Uterus (tissue), 4 donors: Measurements from ENCODE around the gene TATDN3. TPM values are rescaled to one million over a fixed set of nuclear protein-coding genes. Genes with fewer than 3 reads are reported as not detected.

ENCODE experiments used
- DNase-seq, 2 donors: peaks; one replicate each; pipeline ENCODE4 v3.0.0-alpha.2; 2019 to 2020
- H3K27ac ChIP-seq, 2 donors: fragments of 200-600 bp; sonication (generic); 1 replicate in 1 of 2; 2 replicates in 1 of 2; pipeline ENCODE4 v1.5.1; 2016 to 2018
- H3K27me3 ChIP-seq, 2 donors: fragments of 200-600 bp; sonication (generic); one replicate each; pipeline ENCODE4 v1.5.1; 2018 to 2019; ENCODE audit warnings: control low read depth in 1 of 2
- H3K36me3 ChIP-seq, 2 donors: fragments of 200-600 bp; sonication (generic); one replicate each; pipeline ENCODE4 v1.5.1; 2019; ENCODE audit warnings: control low read depth in 1 of 2
- H3K4me1 ChIP-seq, 2 donors: fragments of 200-600 bp; sonication (generic); one replicate each; pipeline ENCODE4 v1.5.1; 2018 to 2019; ENCODE audit warnings: control low read depth in 1 of 2
- H3K4me3 ChIP-seq, 2 donors: fragments of 200-600 bp; sonication (generic); 1 replicate in 1 of 2; 2 replicates in 1 of 2; pipeline ENCODE4 v1.5.1; 2018 to 2019; ENCODE audit warnings: mild to moderate bottlenecking in 1 of 2
- H3K9me3 ChIP-seq, 2 donors: fragments of 200-600 bp; sonication (generic); one replicate each; pipeline ENCODE4 v1.5.1; 2019; ENCODE audit warnings: control low read depth in 1 of 2
- CTCF ChIP-seq, 4 experiments: fragments of 200-600 bp in 2 of 4; fragments of 450-650 bp in 2 of 4; sonication (generic) in 2 of 4; IDR thresholded peaks; one replicate each; pipeline ENCODE4 v1.5.1; 2016 to 2019; ENCODE audit warnings: antibody characterized with exemption in 4 of 4, mild to moderate bottlenecking in 2 of 4, moderate library complexity in 1 of 4
- POLR2A ChIP-seq, 2 donors: fragments of 450-650 bp; IDR thresholded peaks; one replicate each; pipeline ENCODE4 v1.6.1; 2016; ENCODE audit warnings: antibody characterized with exemption in 2 of 2, mild to moderate bottlenecking in 1 of 2, moderate library complexity in 1 of 2
- intact Hi-C: fragments of 100-400 bp; cut with DNase I; formaldehyde crosslinking; loops from one replicate; pipeline ENCODE4 v1.15.1; 2023; ENCODE audit warnings: low total_unique reads
- total RNA-seq, 4 donors: library from RNA; depleted of rRNA in 3 of 4; stranded (reverse); fragments of >200 nt in 3 of 4; gene quantifications; one replicate each; pipeline versions ENCODE4 v1.1.0 to v1.2.4, GENCODE V29; 2014 to 2023
- donor health status: DM: yes; HTN: yes; CAD: no.

Gene TATDN3
- total RNA-seq, 4 donors from 2014 or later, result 8.2 to 27.4 (median 17.5) TPM

DNA sequence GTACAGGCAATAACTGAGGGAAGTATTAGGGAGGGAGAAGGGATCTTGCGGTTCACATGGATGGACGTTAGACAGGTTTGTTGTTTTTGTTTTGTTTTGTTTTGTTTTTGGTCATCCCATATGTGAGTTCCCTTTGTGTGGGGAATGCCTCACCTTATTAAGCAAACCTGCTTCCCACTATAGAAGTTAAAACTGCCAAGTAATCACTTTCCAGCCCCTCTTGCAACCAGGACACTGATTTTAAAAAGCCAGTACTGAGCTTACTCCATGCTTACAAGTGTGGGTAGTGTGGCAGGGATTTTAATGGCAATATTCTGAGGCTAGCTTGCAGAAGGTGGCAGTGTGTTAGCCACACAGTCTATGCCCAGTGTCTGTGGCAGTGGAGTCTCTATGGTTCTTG is 29.3 kb downstream of the TATDN3 start:
- Histone ChIP-seq H3K4me3 (no peak overlapping the region), H3K4me1 (no peaks in the 10 kb centered on the region), H3K9me3 (no peaks in the 10 kb centered on the region), H3K36me3 (no peaks in the 10 kb centered on the region), H3K27ac (no peak overlapping the region), H3K27me3 (no peaks in the 10 kb centered on the region)
- intact Hi-C loops, result no loop called here
- TF ChIP-seq POLR2A (IDR thresholded peaks at IDR 0.05), result no peak
- TF ChIP-seq CTCF (IDR thresholded peaks at IDR 0.05), result no peak
- no peak for DNase-seq

- H3K9me3 ChIP-seq, result no peaks in the 10 kb centered on the region
- H3K27ac ChIP-seq, result no peak overlapping the region
- TF ChIP-seq CTCF (IDR thresholded peaks at IDR 0.05) (no peak), POLR2A (IDR thresholded peaks at IDR 0.05) (no peak)
- H3K36me3 ChIP-seq, result no peaks in the 10 kb centered on the region
- no peaks in the 10 kb centered on the region for H3K27me3 ChIP-seq
- no peaks in the 10 kb centered on the region for H3K4me1 ChIP-seq
- intact Hi-C loops, result no loop called here
- no peak overlapping the region for H3K4me3 ChIP-seq
- DNase-seq, result no peak
Measured at GRCh38 chr1:212822956-212823355, 31.3 kb downstream of the TATDN3 start.

DNA sequence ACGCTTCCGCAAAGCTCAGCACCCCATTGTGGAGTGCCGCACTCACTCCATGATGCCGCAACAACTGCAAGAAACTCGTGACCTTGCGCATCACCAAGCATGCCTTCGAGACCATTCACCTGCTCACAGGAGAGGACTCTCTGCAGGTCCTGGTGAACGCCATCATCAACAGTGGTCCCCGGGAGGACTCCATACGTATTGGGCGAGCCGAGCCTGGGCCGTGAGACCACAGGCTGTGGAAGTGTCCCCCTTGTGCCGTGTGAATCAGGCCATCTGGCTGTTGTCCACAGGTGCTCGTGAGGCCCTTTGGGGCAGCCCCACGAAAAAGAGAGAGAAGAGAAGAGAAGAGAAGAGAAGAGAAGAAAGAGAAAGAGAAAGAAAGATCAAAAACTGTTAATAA is 32.5 kb downstream of the TATDN3 start:
- Histone ChIP-seq H3K27ac (no peak overlapping the region), H3K4me3 (no peak overlapping the region), H3K36me3 (no peaks in the 10 kb centered on the region), H3K9me3 (no peaks in the 10 kb centered on the region), H3K4me1 (no peaks in the 10 kb centered on the region), H3K27me3 (no peaks in the 10 kb centered on the region)
- intact Hi-C loops, result no loop called here
- TF ChIP-seq POLR2A (IDR thresholded peaks at IDR 0.05) (no peak), CTCF (IDR thresholded peaks at IDR 0.05) (no peak)
- DNase-seq, result no peak

DNA sequence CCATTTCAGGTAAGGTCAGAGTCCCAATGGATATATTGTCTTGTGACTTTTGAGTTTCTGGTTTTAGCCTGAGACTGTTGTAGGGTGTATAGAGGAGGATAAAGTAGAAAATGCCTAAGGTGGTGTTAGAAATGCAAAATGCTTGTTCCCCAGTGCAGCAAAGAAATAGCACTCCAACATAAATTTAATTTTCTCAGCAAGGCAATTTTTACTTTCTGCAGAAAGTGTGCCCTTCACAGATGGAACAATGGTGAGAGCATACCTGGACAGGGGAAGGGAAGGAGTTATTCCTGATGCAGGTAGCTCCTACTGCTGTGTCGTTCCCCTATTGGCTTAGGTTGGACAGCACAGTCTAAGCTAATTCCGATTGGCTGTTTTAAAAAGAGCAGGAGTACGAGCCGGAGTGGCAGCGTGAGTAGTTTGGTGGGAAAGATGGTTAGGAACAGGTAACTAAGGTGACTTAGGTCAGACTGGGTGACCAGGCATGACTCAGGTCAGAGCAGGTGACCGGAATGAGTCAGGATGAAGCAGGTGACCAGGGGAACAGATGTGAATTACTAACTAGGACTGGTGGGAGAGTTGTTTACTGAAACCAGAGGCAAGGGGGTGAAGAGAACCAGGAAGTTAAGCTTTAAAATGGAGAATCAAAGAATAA is 34.2 kb downstream of the TATDN3 start:
- no peak overlapping the region for H3K27ac ChIP-seq
- H3K36me3 ChIP-seq, result no peaks in the 10 kb centered on the region
- H3K27me3 ChIP-seq, result no peaks in the 10 kb centered on the region
- TF ChIP-seq CTCF (IDR thresholded peaks at IDR 0.05), result no peak
- TF ChIP-seq POLR2A (IDR thresholded peaks at IDR 0.05), result no peak
- no peaks in the 10 kb centered on the region for H3K4me1 ChIP-seq
- no peak for DNase-seq
- H3K4me3 ChIP-seq, result no peak overlapping the region
- no peaks in the 10 kb centered on the region for H3K9me3 ChIP-seq
- intact Hi-C loops, result no loop called here

GRCh38 chr1:212827171-212827776 is 35.6 kb downstream of the TATDN3 start:
- Histone ChIP-seq H3K4me1 (no peaks in the 10 kb centered on the region), H3K4me3 (no peak overlapping the region), H3K36me3 (no peaks in the 10 kb centered on the region), H3K27me3 (no peaks in the 10 kb centered on the region), H3K9me3 (no peaks in the 10 kb centered on the region), H3K27ac (no peak overlapping the region)
- no peak for TF ChIP-seq POLR2A (IDR thresholded peaks at IDR 0.05)
- DNase-seq, result no peak
- intact Hi-C loops, result no loop called here
